ENCODE measurements around the gene SNRPD1.
"Not testable (repeated sequence)": the region's sequence is repeated elsewhere in the genome, so short reads cannot be mapped to it uniquely, and the experiment has no call there.

Gene SNRPD1

DNA sequence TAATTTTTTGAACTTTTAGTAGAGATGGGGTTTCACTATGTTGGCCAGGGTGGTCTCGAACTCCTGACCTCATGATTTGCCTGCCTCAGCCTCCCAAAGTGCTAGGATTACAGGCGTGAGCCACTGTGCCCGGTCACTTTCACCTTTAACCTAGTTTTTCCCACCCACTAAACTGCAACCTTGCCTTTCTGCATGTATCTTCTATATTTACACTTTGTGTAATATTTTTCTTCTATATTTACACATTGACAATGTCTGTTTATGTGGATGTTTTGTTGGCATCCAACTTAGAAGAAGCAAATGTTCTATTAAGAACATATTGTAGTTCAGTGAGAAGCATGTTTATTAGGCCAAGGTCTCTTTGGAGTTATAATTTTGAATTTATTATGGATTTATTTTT, 26.7 kb downstream of the SNRPD1 start:
- DNase-seq = no peak

- DNase-seq = not testable (repeated sequence)
Measured at GRCh38 chr18:21640375-21640774, 28.3 kb downstream of the SNRPD1 start.

DNA sequence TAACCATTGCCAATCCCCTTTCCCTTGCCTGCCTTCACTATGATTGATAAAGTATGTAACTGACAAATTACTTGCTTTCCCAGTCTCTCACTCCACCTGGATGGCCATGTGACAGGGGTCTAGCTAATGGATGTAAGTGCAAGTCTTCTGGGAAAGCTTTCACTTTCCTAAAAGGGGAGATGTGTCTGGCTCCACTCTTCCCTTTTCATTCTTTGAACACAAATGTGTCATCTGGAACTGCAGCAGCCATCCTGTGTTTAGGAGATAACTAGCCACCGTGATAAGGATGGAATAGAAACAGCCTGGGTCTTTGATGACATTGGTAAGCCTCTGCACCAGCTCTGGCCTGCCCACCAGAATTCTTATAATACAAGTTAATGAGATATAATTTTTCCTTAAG, 38.2 kb downstream of the SNRPD1 start:
- DNase-seq = no peak

DNA sequence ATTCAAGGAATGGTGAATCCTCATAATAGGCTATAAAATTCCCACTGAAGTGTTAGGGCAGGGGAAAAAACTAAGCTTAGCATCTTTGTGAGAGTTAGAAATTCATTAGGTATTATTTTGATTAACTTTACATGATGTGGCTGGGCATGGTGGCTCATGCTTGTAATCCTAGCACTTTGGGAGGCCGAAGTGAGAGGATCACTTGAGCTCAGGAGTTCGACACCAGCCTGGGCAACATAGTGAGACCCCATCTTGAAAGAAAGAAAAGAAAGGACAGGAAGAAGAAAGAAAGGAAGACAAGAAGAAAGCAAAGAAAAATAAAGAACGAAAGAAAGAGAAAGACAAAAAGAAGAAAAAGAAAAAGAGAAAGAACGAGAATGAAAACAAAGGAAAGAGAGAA, 40.0 kb downstream of the SNRPD1 start:
- no peak for DNase-seq

DNA sequence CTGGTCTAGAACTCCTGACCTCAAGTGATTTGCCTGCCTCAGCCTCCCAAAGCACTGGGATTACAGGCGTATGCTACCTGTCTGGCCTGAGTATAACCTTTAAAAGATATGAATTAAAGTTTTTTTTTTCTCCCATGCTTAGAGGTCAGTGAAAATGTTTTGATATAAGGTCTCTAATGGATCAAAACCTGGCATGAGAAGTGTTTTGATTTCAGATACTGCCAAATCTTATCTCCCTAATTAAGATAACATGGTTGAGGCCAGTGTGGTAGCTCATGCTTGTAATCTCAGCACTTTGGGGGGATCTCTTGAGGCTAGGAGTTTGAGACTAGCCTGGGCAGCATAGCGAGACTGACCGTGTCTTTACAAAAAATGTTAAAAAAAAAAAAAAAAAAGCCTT, 41.2 kb downstream of the SNRPD1 start:
- no peak for DNase-seq

DNA sequence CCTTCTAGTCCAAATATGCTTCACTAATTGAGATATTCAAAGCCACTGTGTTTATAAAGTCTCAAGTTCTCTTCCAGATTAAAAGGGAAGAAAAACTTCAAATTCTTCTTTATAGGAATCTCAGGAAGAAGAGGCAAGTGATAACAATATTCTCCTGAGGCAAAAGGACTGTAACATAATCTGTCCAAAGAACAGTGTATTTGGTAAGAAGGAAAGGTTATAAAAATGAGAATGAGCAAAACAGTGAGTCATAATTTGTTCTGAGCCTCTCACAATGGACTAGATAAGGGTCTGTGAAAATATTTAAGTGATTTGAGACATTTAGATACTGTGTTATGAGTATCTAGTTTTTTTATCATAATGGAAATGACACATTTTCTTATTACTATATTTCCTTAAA, 44.3 kb downstream of the SNRPD1 start:
- DNase-seq = no peak

GRCh38 chr18:21660078-21660477, 48.0 kb downstream of the SNRPD1 start:
- DNase-seq = no peak

DNA sequence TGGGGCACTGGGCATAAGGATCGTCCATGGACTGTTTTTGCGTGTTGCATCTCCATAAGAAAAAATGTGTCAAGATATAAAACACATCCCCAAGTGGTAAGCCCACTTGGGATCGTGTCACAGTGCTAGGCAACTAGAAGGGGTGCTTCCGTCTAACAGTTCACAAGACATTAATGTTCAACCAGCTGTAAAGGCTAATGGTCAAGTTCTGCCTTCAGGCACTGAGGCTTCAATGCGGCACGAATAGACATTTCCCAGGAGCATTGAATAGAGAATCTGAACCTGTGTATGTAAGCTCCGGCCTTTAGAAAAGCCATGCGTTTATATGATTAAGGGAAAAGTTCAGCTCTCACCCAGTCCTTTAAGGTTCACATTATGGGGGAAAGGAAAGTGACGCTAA, 50.5 kb downstream of the SNRPD1 start:
- DNase-seq = no peak

DNA sequence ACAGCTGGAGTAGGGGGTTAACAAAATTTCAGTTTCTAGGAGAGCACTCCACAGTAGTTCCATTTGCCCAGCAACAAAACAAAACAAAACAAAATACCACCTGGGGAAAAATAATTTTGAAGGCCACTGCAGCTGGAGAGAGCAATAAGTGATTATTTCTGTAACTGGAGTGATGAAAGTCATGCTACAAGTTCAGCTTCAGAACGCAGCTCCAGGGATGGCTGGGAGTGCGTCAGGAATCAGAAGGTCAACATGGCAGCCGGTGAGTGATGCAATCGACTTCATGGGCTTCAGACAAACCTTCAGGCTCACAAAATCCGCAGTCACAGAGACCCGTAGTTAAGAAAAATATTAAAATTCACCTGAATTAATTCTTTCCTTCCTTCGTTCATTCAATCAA, 51.5 kb downstream of the SNRPD1 start:
- DNase-seq = no peak

- DNase-seq = no peak
Measured at GRCh38 chr18:21664069-21664468, 52.0 kb downstream of the SNRPD1 start.

DNA sequence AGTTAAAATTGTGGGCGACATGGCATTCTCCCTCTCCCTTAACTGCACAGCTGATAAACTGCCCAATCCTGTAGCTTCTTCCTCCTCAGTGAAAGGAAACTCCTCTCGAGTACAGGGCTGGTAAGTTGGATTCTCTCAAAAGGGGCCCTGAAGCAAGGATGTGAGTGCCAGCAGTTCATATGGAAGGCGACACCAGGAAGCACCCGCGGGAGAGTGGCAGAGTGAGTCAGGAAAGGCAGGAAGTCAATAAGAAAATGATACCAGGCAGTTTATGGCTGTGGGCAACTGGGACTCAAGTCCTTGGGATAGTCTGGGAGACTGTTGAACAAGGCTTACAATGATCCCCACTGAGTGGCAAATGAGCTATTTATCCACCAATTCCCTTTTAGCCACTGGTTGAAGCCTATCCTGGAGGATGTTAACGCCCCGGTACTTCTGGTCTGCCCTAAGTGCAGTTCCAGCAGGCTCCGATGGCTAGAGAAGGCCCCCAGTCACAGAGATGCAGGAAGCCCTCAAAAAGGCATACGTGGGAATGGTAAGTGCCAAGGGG, 57.7 kb downstream of the SNRPD1 start:
- DNase-seq = no peak

- DNase-seq = no peak
Measured at GRCh38 chr18:21672521-21673267, 60.6 kb downstream of the SNRPD1 start.

GRCh38 chr18:21675354-21675753, 63.2 kb downstream of the SNRPD1 start:
- not testable (repeated sequence) for DNase-seq

- no peak for DNase-seq
Measured at GRCh38 chr18:21678859-21679258, 66.7 kb downstream of the SNRPD1 start.

DNA sequence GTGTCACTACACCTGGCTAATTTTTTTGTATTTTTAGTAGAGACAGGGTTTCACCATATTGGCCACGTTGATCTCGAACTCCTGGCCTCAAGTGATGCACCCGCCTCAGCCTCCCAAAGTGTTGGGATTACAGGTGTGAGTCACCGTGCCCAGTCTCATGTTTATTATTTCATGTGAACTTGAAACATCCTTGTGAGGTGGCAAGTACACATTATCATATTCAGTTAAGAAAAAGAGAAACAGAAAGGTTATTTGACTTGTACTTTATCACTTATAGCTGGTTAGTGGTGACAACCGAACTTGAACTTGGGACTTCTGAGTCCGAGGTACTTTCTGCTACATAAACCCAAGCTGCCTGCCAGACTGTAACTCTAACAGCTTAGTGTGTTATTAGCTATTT, 68.0 kb downstream of the SNRPD1 start:
- no peak for DNase-seq

GRCh38 chr18:21682371-21683051, 70.4 kb downstream of the SNRPD1 start:
- no peak for DNase-seq
